Fibroblast of lung (primary cell): ENCODE measurements around the gene LRCH3.

Experiments used
- CTCF ChIP-seq, 2 donors: IDR thresholded peaks in 1 of 2; conservative IDR thresholded peaks in 1 of 2; 1 replicate in 1 of 2; 2 replicates in 1 of 2; pipeline ENCODE4 v1.5.1; 2011 to 2012; ENCODE audit warnings: low read length in 2 of 2, control low read depth in 1 of 2, inconsistent platforms in 1 of 2, low read depth in 1 of 2, mild to moderate bottlenecking in 1 of 2
- EZH2 ChIP-seq: IDR thresholded peaks from 2 replicates; pipeline ENCODE4 v1.5.1; 2012; ENCODE audit warnings: low read length, control low read depth, mild to moderate bottlenecking; ENCODE audit errors: missing control alignments

DNA sequence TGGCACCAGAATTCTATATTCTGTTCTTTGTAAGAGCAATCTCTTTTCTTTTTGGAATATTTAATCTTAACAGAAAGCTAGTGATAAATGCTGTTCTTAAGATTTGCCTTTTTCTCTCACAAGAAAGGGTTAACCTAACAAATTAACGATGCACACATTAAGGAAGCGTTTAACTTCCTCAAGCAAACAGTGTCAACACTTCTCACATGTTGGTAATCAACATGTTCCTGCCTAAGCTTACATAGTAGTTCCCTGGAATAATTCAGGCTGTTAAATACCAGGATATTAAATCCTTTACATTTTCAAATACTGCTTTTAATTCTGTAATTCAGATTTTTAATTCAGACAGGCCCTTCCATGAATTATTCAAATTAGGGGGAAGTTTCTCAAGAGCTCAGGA, 91.5 kb downstream of the LRCH3 start:
- no peak for TF ChIP-seq CTCF (conservative IDR thresholded peaks at IDR 0.05 in 1 of 2, IDR thresholded peaks at IDR 0.05 in 1 of 2; ENCODE audit: low read depth in 1 of 2, low read length in 2 of 2)
- TF ChIP-seq EZH2, result no peak
